ENCODE measurements around the gene ARHGEF17.

Gene ARHGEF17

GRCh38 chr11:73348838-73349237, 40.8 kb downstream of the ARHGEF17 start:
- TF ChIP-seq TAF1 (IDR thresholded peaks at IDR 0.05; ENCODE audit: borderline replicate concordance, insufficient read depth, low read length) (no peak), POLR2AphosphoS5 (IDR thresholded peaks at IDR 0.05; ENCODE audit: low read depth, low read length) (no peak), REST (IDR thresholded peaks at IDR 0.05; ENCODE audit: insufficient read depth in 1 of 2, low read depth in 2 of 2, low read length in 2 of 2) (no peak), FOXP2 (optimal IDR thresholded peaks at IDR 0.05; ENCODE audit: borderline replicate concordance, extremely low read depth, extremely low read length, insufficient read depth) (no peak), SIN3A (IDR thresholded peaks at IDR 0.05; ENCODE audit: borderline replicate concordance, insufficient read depth, low read length) (no peak)

DNA sequence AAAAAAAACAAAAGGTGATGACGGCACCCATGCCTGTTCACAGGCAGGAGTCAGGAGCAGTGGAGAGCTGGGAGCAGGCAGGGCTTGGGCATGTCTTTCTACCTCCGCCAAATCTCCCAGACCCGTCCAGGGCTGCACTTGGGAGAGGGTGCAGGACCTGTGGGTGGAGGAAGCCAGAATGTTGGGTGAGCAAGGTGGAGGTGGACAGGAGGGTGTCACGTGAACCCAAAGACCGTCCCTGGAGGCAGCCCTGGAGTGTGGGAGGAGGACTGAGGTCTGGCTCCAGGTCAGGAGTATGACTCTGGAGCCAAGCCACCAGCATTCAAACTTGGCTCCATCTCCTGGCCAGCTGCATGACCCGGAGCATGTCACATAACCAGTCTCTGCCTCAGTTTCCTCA, 41.6 kb downstream of the ARHGEF17 start:
- no peak for TF ChIP-seq TAF1 (IDR thresholded peaks at IDR 0.05; ENCODE audit: borderline replicate concordance, insufficient read depth, low read length)
- no peak for TF ChIP-seq FOXP2 (optimal IDR thresholded peaks at IDR 0.05; ENCODE audit: borderline replicate concordance, extremely low read depth, extremely low read length, insufficient read depth)
- TF ChIP-seq REST (IDR thresholded peaks at IDR 0.05; ENCODE audit: insufficient read depth in 1 of 2, low read depth in 2 of 2, low read length in 2 of 2), result no peak
- no peak for TF ChIP-seq POLR2AphosphoS5 (IDR thresholded peaks at IDR 0.05; ENCODE audit: low read depth, low read length)
- TF ChIP-seq SIN3A (IDR thresholded peaks at IDR 0.05; ENCODE audit: borderline replicate concordance, insufficient read depth, low read length), result no peak

- TF ChIP-seq TAF1 (IDR thresholded peaks at IDR 0.05; ENCODE audit: borderline replicate concordance, insufficient read depth, low read length) (no peak), SIN3A (IDR thresholded peaks at IDR 0.05; ENCODE audit: borderline replicate concordance, insufficient read depth, low read length) (no peak), FOXP2 (optimal IDR thresholded peaks at IDR 0.05; ENCODE audit: borderline replicate concordance, extremely low read depth, extremely low read length, insufficient read depth) (no peak), REST (IDR thresholded peaks at IDR 0.05; ENCODE audit: insufficient read depth in 1 of 2, low read depth in 2 of 2, low read length in 2 of 2) (no peak), POLR2AphosphoS5 (IDR thresholded peaks at IDR 0.05; ENCODE audit: low read depth, low read length) (no peak)
These were observed 43.0 kb downstream of the ARHGEF17 start for GRCh38 chr11:73350908-73351636.

DNA sequence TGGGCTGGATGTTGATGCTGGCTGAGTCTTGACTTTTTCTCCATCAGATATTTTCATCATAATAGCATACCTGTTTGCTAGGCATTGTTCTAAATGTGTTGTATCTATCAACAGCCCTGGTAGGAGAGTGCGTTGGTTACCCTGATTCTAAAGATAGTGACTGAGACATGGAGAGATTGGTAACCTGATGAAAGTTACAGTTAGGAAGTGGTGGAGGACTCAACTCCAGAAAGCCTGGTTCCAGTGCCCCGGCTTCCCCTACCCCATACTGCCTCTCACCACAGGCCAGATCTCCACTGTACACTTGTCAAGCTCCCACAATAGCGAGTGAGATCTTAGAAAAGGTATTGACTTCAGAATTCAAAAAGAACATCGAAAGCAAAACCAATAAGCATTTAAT, 45.3 kb downstream of the ARHGEF17 start:
- TF ChIP-seq REST (IDR thresholded peaks at IDR 0.05; ENCODE audit: insufficient read depth in 1 of 2, low read depth in 2 of 2, low read length in 2 of 2) (no peak), SIN3A (IDR thresholded peaks at IDR 0.05; ENCODE audit: borderline replicate concordance, insufficient read depth, low read length) (no peak), TAF1 (IDR thresholded peaks at IDR 0.05; ENCODE audit: borderline replicate concordance, insufficient read depth, low read length) (no peak), POLR2AphosphoS5 (IDR thresholded peaks at IDR 0.05; ENCODE audit: low read depth, low read length) (no peak), FOXP2 (optimal IDR thresholded peaks at IDR 0.05; ENCODE audit: borderline replicate concordance, extremely low read depth, extremely low read length, insufficient read depth) (no peak)
